A549 (cell line): ENCODE measurements around the gene ISCU. TPM values are rescaled to one million over a fixed set of nuclear protein-coding genes. Genes with fewer than 3 reads are reported as not detected.

Source experiments
- ATAC-seq, 2 experiments: fragments of 200-7000 bp in 1 of 2; fragments of >200 bp in 1 of 2; cut with Nextera tagmentation in 1 of 2; cut with Tn5 transposase in 1 of 2; 3 replicates each; pipeline versions ENCODE4 v1.8.0 to v1.9.1; 2018 to 2020; ENCODE audit warnings: mild to moderate bottlenecking in 1 of 2, moderate library complexity in 1 of 2
- CTCF ChIA-PET: fragments of 300-600 bp; sonication (Branson Sonifier 250); formaldehyde crosslinking; extraction: SDS; loops from one replicate; lab custom pipeline; 2021; ENCODE audit warnings: antibody characterized with exemption, inconsistent platforms; lab: Yijun Ruan, JAX
- POLR2A ChIA-PET: fragments of 350-600 bp; formaldehyde crosslinking; extraction: SDS; loops from one replicate; lab custom pipeline; 2021; ENCODE audit warnings: antibody characterized with exemption, inconsistent platforms; lab: Yijun Ruan, JAX
- DNase-seq, 2 experiments: peaks; one replicate each; pipeline versions ENCODE4 v3.0.0 to v3.0.0-alpha.2; 2011 to 2016; ENCODE audit warnings: low read depth in 1 of 2, low spot score in 1 of 2
- FAIRE-seq: peaks from 2 replicates; lab custom pipeline; 2011; peaks lifted over from hg19 to GRCh38; lab: Jason Lieb, UNC
- H3K27ac ChIP-seq, 2 experiments: fragments of >200 bp; sonication (Bioruptor Twin); formaldehyde crosslinking; 3 replicates each; pipeline ENCODE4 v1.5.1; 2016 to 2017
- H3K4me1 ChIP-seq: fragments of >200 bp; sonication (Bioruptor Twin); formaldehyde crosslinking; 3 replicates; pipeline ENCODE4 v1.6.1; 2016
- H3K4me2 ChIP-seq: fragments of >200 bp; sonication (Bioruptor Twin); formaldehyde crosslinking; 3 replicates; pipeline ENCODE4 v1.6.1; 2016
- H3K4me3 ChIP-seq: fragments of >200 bp; sonication (Bioruptor Twin); formaldehyde crosslinking; 3 replicates; pipeline ENCODE4 v1.5.1; 2016
- H3K9me3 ChIP-seq: fragments of >200 bp; sonication (Bioruptor Twin); formaldehyde crosslinking; 3 replicates; pipeline ENCODE4 v1.6.1; 2016
- CEBPB ChIP-seq, 2 experiments: fragments of >200 bp in 1 of 2; sonication (Bioruptor Twin) in 1 of 2; formaldehyde crosslinking in 1 of 2; IDR thresholded peaks; 2 replicates each; pipeline ENCODE4 v1.6.1; 2012 to 2016
- FOSB ChIP-seq: fragments of 250-450 bp; sonication (Bioruptor Pico); IDR thresholded peaks from 2 replicates; pipeline ENCODE4 v1.5.0; 2020; ENCODE audit warnings: mild to moderate bottlenecking, moderate library complexity
- HEYL ChIP-seq: fragments of 250-450 bp; sonication (Bioruptor Pico); IDR thresholded peaks from 2 replicates; pipeline ENCODE4 v1.8.0; 2021; ENCODE audit warnings: mild to moderate bottlenecking, moderate library complexity
- KDM1A ChIP-seq: fragments of 200-600 bp; sonication (generic); IDR thresholded peaks from 2 replicates; pipeline ENCODE4 v1.6.1; 2016; ENCODE audit warnings: low read depth, mild to moderate bottlenecking
- KDM5A ChIP-seq: fragments of 200-600 bp; sonication (generic); IDR thresholded peaks from 2 replicates; pipeline ENCODE4 v1.6.1; 2016; ENCODE audit warnings: antibody characterized with exemption, mild to moderate bottlenecking
- NPAS2 ChIP-seq: fragments of 250-450 bp; sonication (Bioruptor Pico); IDR thresholded peaks from 2 replicates; pipeline ENCODE4 v1.8.0; 2022; ENCODE audit warnings: mild to moderate bottlenecking, moderate library complexity, borderline replicate concordance
- POLR2A ChIP-seq: IDR thresholded peaks from 2 replicates; pipeline ENCODE4 v1.6.1; 2012; ENCODE audit warnings: mild to moderate bottlenecking, low read length
- ZFP36 ChIP-seq: fragments of 450-650 bp; IDR thresholded peaks from 2 replicates; pipeline ENCODE4 v1.6.1; 2014; ENCODE audit warnings: borderline replicate concordance; ENCODE audit not compliant: partially characterized antibody
- WGBS: methylation state at CpG from one replicate; pipeline ENCODE4 v1.1.6; 2017; ENCODE audit errors: missing lambda C conversion rate; 5-methylcytosine and 5-hydroxymethylcytosine counted together
- polyA plus RNA-seq, 4 experiments: library from polyadenylated mRNA; depleted of rRNA in 3 of 4; stranded (reverse); fragments of >200 nt; fragmentation: RNase III in 1 of 4; extraction: RNeasy Plus Mini Kit Qiagen cat#74134 plus additional on column Dnase treatment in 1 of 4; gene quantifications; 2 replicates in 3 of 4; 3 replicates in 1 of 4; pipeline ENCODE4 v1.2.3, GENCODE V29; 2011 to 2017
- TF ChIP-seq, protein P1 (sequence below): fragments of 150-350 bp; IDR thresholded peaks from 2 replicates; pipeline ENCODE4 v1.6.1; 2014; ENCODE audit warnings: low read depth, mild to moderate bottlenecking, low read length
- TF ChIP-seq, protein P2 (sequence below): IDR thresholded peaks from 2 replicates; pipeline ENCODE4 v1.6.1; 2012; ENCODE audit warnings: low read depth, borderline replicate concordance
- TF ChIP-seq, protein P3 (sequence below): fragments of 250-450 bp; sonication (Bioruptor Pico); IDR thresholded peaks from 2 replicates; pipeline ENCODE4 v1.5.0; 2020; ENCODE audit warnings: low read depth, mild to moderate bottlenecking, moderate library complexity
- TF ChIP-seq, protein P4 (sequence below): fragments of >200 bp; sonication (Bioruptor Twin); formaldehyde crosslinking; IDR thresholded peaks from 3 replicates; pipeline ENCODE4 v1.5.1; 2016

The ISCU gene
- polyA plus RNA-seq, 2 of the 4 experiments (the other 2 are of a cell fraction) = 97.5 to 174 TPM

DNA sequence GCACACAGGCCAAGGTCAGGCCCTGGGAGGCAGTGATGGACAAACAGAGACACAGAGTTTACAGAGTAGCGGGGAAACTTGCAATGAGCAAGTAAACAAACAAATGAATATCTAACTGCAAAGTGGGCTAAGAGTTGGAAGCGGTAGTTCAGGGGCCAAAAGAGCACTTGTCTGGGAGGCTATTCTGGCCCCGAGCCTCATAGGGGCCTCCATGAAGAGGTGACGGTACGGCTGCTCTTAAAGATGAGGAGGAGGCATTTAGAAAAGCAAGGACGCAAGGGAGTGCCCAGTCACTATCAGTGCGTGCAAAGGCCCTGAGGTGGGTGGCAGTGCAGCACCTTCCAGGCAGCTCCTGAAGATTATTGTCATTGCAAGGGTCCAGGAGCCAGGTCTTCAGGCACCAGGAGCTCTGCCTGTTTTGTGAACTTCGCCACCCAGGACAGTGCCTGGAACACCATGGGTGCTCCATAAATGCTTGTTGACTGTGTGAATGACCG is 39.9 kb downstream of the ISCU start:
- Histone ChIP-seq H3K4me3 (no peak overlapping the region), H3K4me1 (no peaks in the 10 kb centered on the region), H3K27ac (no peak overlapping the region), H3K9me3 (no peaks in the 10 kb centered on the region), H3K4me2 (no peak overlapping the region)
- 86% methylated on average over 9 of the region's 9 CpGs for WGBS
- no peak for DNase-seq
- no peak for FAIRE-seq
- ChIA-PET POLR2A (no interaction called here), CTCF (interaction anchor here (0.6 to 17.9 kb wide), 2 partner anchors 17 to 62 kb away, joined by 3 to 166 read pairs; no protein-coding TSS in a partner anchor)
- ATAC-seq = no peak
- TF ChIP-seq, protein P1, sequence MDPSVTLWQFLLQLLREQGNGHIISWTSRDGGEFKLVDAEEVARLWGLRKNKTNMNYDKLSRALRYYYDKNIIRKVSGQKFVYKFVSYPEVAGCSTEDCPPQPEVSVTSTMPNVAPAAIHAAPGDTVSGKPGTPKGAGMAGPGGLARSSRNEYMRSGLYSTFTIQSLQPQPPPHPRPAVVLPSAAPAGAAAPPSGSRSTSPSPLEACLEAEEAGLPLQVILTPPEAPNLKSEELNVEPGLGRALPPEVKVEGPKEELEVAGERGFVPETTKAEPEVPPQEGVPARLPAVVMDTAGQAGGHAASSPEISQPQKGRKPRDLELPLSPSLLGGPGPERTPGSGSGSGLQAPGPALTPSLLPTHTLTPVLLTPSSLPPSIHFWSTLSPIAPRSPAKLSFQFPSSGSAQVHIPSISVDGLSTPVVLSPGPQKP = no peak
- no peak for TF ChIP-seq POLR2A
- TF ChIP-seq, protein P2, sequence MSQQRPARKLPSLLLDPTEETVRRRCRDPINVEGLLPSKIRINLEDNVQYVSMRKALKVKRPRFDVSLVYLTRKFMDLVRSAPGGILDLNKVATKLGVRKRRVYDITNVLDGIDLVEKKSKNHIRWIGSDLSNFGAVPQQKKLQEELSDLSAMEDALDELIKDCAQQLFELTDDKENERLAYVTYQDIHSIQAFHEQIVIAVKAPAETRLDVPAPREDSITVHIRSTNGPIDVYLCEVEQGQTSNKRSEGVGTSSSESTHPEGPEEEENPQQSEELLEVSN = no peak
- TF ChIP-seq, protein P3, sequence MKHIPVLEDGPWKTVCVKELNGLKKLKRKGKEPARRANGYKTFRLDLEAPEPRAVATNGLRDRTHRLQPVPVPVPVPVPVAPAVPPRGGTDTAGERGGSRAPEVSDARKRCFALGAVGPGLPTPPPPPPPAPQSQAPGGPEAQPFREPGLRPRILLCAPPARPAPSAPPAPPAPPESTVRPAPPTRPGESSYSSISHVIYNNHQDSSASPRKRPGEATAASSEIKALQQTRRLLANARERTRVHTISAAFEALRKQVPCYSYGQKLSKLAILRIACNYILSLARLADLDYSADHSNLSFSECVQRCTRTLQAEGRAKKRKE = no peak
- TF ChIP-seq, protein P4, sequence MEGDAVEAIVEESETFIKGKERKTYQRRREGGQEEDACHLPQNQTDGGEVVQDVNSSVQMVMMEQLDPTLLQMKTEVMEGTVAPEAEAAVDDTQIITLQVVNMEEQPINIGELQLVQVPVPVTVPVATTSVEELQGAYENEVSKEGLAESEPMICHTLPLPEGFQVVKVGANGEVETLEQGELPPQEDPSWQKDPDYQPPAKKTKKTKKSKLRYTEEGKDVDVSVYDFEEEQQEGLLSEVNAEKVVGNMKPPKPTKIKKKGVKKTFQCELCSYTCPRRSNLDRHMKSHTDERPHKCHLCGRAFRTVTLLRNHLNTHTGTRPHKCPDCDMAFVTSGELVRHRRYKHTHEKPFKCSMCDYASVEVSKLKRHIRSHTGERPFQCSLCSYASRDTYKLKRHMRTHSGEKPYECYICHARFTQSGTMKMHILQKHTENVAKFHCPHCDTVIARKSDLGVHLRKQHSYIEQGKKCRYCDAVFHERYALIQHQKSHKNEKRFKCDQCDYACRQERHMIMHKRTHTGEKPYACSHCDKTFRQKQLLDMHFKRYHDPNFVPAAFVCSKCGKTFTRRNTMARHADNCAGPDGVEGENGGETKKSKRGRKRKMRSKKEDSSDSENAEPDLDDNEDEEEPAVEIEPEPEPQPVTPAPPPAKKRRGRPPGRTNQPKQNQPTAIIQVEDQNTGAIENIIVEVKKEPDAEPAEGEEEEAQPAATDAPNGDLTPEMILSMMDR = no peak
- TF ChIP-seq KDM1A = no peak
- TF ChIP-seq KDM5A = no peak
- TF ChIP-seq CEBPB (IDR thresholded peaks at IDR 0.05) = no peak
- no peak for TF ChIP-seq FOSB (CRISPR knock-in tag)

DNA sequence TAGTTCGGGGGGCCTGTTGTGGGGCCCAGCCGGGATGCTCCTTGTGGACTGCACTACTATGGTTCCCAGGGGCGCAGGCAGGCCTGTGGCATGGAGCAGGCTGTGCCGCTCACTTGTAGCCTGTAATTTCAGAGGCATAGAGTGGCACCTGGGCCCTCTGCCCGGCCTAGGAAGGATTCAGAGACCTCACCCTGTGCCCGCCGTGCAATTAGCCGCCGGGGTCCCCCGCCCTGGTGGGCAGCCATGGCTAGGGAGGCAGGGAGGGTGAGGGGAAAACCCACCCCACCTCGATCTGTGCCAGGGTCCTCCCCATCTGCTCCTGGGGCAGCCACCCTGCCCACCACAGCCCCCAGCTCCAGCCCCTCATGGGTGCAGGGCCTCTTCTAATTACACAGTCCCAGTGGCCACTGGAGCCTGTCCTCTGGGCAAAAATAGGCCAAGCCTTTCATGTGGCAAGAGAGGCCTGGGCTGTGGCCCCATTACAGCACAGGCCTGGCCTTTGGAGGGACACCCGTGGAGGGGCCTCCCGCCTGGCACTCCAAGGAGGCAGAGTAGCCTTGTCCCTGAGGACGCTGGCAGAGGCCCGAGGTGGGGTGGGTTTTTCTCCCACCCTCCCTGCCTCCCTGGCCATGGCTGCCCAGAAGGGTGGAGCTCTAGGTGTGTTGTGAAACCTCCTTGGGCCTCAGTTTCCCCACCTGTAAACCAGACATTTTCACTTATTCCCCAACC is 40.7 kb downstream of the ISCU start:
- ChIA-PET POLR2A (no interaction called here), CTCF (interaction anchor here (1.0 to 20.7 kb wide), 4 partner anchors 11 to 36 kb away, joined by 3 to 533 read pairs (median 86); partner anchors contain the start of genes ISCU and SART3)
- no peak overlapping the region for H3K4me3 ChIP-seq
- DNase-seq (no peak), ATAC-seq (no peak), FAIRE-seq (no peak)
- H3K27ac ChIP-seq = no peak overlapping the region
- WGBS = 76% methylated on average over 13 of the region's 15 CpGs
- TF ChIP-seq, protein P4 = no peak
- TF ChIP-seq FOSB (CRISPR knock-in tag) (no peak), NPAS2 (CRISPR knock-in tag) (no peak)
- H3K4me1 ChIP-seq = no peaks in the 10 kb centered on the region
- H3K4me2 ChIP-seq = no peak overlapping the region
- no peaks in the 10 kb centered on the region for H3K9me3 ChIP-seq

DNA sequence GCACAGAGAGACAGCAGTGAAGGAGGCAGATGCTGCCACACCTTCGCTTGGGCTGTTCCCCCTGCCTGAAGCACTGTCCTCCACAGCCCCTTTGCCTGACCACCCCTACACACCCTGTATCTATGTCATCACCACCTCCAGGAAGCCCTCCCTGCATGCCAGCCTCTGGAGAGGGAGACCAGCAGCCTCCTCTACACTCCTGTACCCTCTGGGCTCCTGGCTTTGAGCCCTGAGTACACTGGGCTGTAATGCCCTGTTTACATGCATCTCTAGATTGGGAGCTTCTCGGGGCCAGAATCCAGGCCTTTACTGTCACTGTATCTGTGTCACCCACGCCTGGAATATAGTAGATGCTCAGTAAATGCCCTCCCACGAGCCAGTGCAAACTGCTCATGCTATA is 41.3 kb downstream of the ISCU start:
- no peaks in the 10 kb centered on the region for H3K9me3 ChIP-seq
- ChIA-PET POLR2A (no interaction called here), CTCF (interaction anchor here (1.0 to 20.7 kb wide), 4 partner anchors 10 to 36 kb away, joined by 3 to 533 read pairs (median 86); partner anchors contain the start of genes ISCU and SART3)
- TF ChIP-seq ZFP36 (peak; percentile 74), HEYL (CRISPR knock-in tag) (no peak)
- H3K4me2 ChIP-seq = no peak overlapping the region
- FAIRE-seq = no peak
- no peak overlapping the region for H3K4me3 ChIP-seq
- ATAC-seq = no peak
- H3K27ac ChIP-seq = no peak overlapping the region
- WGBS = 45% methylated on average over 4 of the region's 4 CpGs
- DNase-seq = no peak
- H3K4me1 ChIP-seq = no peaks in the 10 kb centered on the region
